NCI-H82 treated with DMSO at 0.1 percent for 48 hours (cell line): Measurements from ENCODE around the gene THSD4.

ENCODE experiments used
- DNase-seq: peaks from one replicate; lab custom pipeline; 2025; ENCODE audit not compliant: unreplicated experiment; lab: John Stamatoyannopoulos, UW

THSD4 gene

GRCh38 chr15:71812966-71813722, 697.9 kb downstream of the THSD4 start:
- no peak for DNase-seq

DNA sequence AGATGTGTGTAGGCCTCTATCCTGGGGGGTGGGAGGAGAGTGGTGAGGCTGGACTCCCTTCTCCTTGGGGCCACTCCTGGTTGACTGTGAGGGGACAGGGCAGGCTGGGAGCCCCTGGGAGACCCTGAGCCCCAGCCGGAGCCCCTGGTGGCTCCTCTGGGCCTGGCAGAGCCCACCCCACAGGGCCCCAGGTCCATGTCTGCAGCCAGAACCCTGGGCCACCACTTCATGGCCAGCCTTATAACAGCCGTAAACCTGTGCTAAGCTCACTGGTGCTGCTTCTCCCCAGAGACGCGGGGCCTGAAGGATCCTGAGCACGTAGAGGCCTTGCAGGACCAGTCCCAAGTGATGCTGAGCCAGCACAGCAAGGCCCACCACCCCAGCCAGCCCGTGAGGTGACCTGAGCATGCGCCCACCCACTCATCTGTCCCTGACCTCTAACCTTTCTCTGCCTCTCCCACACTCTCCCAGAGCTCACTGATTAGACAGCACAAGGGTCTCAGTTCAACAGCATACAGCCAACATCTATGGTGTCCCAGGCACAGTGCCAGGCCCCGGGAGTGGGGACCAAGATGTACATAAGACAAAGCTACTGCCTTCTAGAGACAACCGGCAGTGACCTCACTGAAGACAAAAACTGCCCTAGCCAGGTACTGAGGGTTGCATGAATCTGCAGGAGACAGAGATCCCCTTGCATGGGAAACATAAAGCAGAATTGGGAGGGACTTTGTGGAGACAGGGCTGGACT, 698.6 kb downstream of the THSD4 start:
- no peak for DNase-seq

- DNase-seq: no peak
These were observed 700.0 kb downstream of the THSD4 start for GRCh38 chr15:71815301-71815700.

- DNase-seq: no peak
These were observed 702.1 kb downstream of the THSD4 start for GRCh38 chr15:71817351-71817750.

GRCh38 chr15:71820127-71820526, 704.9 kb downstream of the THSD4 start:
- no peak for DNase-seq

DNA sequence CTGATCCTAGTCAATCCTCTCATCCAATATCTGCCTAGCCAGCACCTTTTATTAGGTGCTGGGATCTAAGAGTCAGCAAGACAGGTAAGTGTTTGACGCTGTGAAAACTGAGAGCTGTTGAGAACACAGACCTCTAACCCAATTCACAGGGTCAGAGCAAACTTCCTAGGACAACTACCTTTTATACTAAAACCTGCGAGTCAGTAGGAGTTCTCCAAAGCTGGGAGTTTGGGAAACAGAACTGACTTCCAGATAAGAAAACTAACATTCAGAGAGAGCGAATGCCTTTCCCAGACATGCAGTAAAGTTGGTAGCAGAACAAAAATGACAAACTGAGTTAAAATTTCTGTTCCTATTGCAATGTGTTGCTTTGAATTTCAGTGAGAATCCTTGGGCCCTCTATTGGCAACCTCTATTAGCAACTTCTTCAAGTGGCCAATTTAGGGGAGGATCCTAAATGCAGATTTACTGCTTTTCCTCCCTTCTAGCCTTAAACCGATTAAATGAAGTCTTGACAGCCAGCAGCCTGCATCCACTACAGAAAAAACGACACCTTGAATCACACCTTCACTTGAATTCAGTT, 706.4 kb downstream of the THSD4 start:
- DNase-seq: no peak

GRCh38 chr15:71822890-71823630, 707.8 kb downstream of the THSD4 start:
- no peak for DNase-seq

DNA sequence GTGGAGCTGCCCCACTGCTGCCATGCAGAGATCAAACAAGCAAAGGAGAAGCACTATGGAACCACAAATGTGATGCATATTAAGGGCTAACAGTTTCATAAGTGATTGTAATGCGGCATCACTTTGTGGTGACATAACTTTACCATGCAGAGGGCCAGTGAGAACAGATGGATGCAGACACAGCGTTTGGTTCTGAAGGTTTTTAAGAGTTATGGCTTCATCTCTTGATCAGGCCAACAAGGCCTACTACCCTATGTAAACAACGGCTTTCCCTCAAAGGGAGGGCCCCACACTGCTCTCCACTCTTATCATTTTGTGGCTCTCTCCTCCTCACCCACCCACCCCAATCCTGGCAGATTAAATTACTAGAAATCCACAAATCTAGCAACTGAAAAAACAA, 708.5 kb downstream of the THSD4 start:
- no peak for DNase-seq

DNA sequence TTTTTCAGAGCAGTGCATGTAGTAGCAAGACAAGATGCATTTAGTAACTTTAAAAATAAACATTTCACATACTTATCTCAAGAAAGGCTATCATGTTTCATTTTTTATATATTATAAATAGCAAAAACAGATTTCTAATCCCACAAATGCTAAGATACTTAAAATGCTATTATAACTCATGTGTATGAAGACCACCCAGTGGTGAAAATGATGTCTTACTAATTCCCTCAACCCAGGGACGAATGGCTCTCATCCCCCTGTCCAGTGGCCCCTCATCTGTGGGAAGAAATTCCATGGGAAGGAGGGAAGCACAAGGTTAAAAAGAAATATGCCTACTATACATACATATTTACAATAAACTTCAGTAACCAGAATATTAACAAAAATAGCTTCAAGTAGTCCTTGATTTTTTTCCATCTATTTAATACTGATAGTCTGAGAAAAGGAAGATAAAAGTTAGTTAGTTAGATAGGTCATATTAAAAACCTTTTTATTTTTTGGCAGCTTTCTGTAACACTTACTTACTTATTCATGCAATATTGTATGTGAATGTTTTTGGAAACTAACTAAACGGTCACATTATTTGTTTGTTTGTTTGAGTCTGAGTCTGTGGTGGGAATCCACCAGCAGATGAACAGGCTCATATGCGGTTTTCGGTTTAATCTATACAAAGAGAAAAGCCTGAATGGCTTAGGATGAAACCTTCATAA, 709.9 kb downstream of the THSD4 start:
- DNase-seq: no peak

DNA sequence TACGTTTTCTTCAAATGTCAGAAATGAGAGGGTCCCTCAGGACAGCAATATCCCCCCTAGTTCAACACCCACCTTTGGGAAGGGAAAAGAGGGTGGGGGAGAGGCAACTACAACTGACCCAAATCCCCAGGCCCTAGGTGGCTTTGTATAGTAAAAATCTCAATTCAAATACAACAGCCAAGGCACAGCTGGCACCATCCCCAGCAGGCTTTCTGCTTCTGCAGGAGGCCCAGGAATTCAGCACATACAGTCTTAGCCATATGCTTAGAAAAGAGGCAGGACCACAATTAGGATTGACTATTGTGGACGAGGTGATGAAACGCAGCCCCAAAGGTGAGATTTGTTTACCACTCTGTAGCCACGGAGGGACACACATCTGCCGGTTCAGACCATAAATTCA, 710.9 kb downstream of the THSD4 start:
- no peak for DNase-seq

GRCh38 chr15:71830981-71831380, 715.7 kb downstream of the THSD4 start:
- no peak for DNase-seq
